ENCODE data around the gene TMEM9B. TPM values are rescaled to one million over a fixed set of nuclear protein-coding genes. Genes with fewer than 3 reads are reported as not detected.
"Not testable (repeated sequence)": the region's sequence is repeated elsewhere in the genome, so short reads cannot be mapped to it uniquely, and the experiment has no call there.

TMEM9B gene
- total and polyA plus RNA-seq, 4 donors = 57.2 to 134 (median 95.6) TPM

- WGBS (ENCODE audit: insufficient coverage) = no CpG with 5 or more reads among the region's 3 CpGs
- H3K27ac ChIP-seq (ENCODE audit: low read depth, low read length) = no peak overlapping the region
- no peaks in the 10 kb centered on the region for H3K27me3 ChIP-seq (ENCODE audit: control insufficient read depth, insufficient read depth, low read length)
- H3K36me3 ChIP-seq (ENCODE audit: control insufficient read depth, insufficient read depth, low read length) = no peaks in the 10 kb centered on the region
- H3K9me3 ChIP-seq (ENCODE audit: control insufficient read depth, insufficient read depth, low read length) = no peaks in the 10 kb centered on the region
- H3K4me3 ChIP-seq (ENCODE audit: low read depth, low read length) = no peak overlapping the region
- H3K4me1 ChIP-seq (ENCODE audit: control insufficient read depth, insufficient read depth, low read length) = no peaks in the 10 kb centered on the region
- no peak for DNase-seq (ENCODE audit: low read depth in 4 of 6, low spot score in 6 of 6)
These were observed 16.2 kb upstream of the TMEM9B start for GRCh38 chr11:8980485-8980884.

GRCh38 chr11:8979365-8979764, 15.1 kb upstream of the TMEM9B start:
- not testable (repeated sequence) for H3K9me3 ChIP-seq (ENCODE audit: control insufficient read depth, insufficient read depth, low read length); H3K36me3 ChIP-seq (ENCODE audit: control insufficient read depth, insufficient read depth, low read length); H3K27ac ChIP-seq (ENCODE audit: low read depth, low read length); DNase-seq (ENCODE audit: low read depth in 4 of 6, low spot score in 6 of 6); H3K4me3 ChIP-seq (ENCODE audit: low read depth, low read length); H3K4me1 ChIP-seq (ENCODE audit: control insufficient read depth, insufficient read depth, low read length); H3K27me3 ChIP-seq (ENCODE audit: control insufficient read depth, insufficient read depth, low read length)
- no CpG with 5 or more reads among the region's 7 CpGs for WGBS (ENCODE audit: insufficient coverage)

DNA sequence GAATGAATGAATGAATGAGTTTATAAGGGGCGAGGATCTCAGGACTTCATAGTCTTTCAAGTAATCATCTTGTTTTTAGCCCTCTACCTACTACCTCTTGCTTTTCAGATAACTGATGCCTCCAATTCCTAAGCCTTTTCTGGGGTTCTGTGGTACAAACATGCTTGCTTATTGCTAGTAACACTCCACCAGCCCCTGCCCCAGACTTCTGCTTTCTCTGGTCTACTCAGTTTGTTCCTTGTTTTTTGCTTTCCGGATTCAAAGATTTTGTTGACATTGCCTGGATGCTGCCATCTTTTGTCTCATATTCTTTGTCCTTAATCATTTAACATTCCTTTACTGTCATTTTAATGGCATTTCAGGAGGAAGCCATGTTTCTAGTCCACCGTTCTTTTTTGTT, 8.9 kb upstream of the TMEM9B start:
- no peaks in the 10 kb centered on the region for H3K27me3 ChIP-seq (ENCODE audit: control insufficient read depth, insufficient read depth, low read length)
- H3K4me1 ChIP-seq (ENCODE audit: control insufficient read depth, insufficient read depth, low read length) = no peaks in the 10 kb centered on the region
- H3K27ac ChIP-seq (ENCODE audit: low read depth, low read length) = no peak overlapping the region
- 60% methylated on average over 1 of the region's 3 CpGs for WGBS (ENCODE audit: insufficient coverage)
- peaks cover 2% of the 10 kb centered on the region for H3K36me3 ChIP-seq (ENCODE audit: control insufficient read depth, insufficient read depth, low read length)
- no peak for DNase-seq (ENCODE audit: low read depth in 4 of 6, low spot score in 6 of 6)
- H3K4me3 ChIP-seq (ENCODE audit: low read depth, low read length) = no peak overlapping the region
- no peaks in the 10 kb centered on the region for H3K9me3 ChIP-seq (ENCODE audit: control insufficient read depth, insufficient read depth, low read length)

DNA sequence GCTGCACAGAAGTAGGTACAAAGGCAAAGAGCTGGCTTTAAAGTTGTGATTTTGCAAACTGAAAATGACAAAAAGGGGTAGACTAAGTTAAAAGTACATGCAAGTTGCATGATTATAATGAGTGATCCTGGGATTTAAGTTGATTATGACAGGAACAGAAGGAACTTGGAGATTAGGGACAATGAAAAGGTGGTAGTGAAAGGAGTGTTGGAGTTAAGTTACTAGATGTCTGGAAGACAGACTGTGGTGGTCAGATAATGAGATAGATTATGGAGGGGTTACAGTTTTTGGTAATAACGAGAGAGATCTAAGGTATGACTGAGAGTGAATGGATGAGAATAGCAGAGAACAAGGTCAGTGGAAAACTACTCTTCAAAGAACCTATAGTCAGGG, 7.7 kb upstream of the TMEM9B start:
- H3K36me3 ChIP-seq (ENCODE audit: control insufficient read depth, insufficient read depth, low read length) = peaks cover 2% of the 10 kb centered on the region
- H3K27me3 ChIP-seq (ENCODE audit: control insufficient read depth, insufficient read depth, low read length) = no peaks in the 10 kb centered on the region
- 67% methylated on average over 1 of the region's 1 CpG for WGBS (ENCODE audit: insufficient coverage)
- no peaks in the 10 kb centered on the region for H3K4me1 ChIP-seq (ENCODE audit: control insufficient read depth, insufficient read depth, low read length)
- H3K27ac ChIP-seq (ENCODE audit: low read depth, low read length) = no peak overlapping the region
- no peak for DNase-seq (ENCODE audit: low read depth in 4 of 6, low spot score in 6 of 6)
- H3K4me3 ChIP-seq (ENCODE audit: low read depth, low read length) = no peak overlapping the region
- no peaks in the 10 kb centered on the region for H3K9me3 ChIP-seq (ENCODE audit: control insufficient read depth, insufficient read depth, low read length)

DNA sequence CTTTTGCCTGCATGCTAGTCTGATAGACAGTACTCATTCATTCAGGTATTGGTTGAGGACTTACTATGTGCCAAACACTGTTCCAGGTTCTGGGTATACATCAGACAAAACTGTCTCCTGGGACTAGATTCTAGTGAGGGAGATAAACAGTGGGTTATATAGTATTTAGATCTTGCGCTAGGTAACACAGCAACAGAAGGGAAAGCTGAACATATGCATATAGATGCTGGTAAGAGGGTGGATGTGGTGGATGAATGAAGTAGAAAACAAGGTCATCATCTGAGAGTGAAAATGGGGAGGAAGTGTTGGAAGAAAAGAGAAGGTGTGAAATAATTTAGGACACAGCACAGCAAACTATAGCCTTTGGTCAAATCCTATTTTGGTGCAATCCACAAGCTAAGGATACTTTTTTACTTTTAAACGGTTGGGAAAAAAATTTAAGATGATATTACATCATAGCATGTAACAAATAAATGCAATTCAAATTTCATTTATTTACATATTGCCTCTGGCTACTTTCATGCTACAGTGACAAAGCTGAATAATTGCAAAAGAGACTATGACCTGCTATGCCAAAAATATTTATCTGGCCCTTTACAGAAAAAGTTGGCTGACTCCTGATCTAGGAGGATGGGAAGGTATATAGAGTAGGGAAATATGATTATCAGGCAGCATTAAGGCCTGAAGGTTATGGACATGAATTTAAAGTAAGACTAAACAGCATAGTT, 7.1 kb upstream of the TMEM9B start:
- Histone ChIP-seq H3K4me1 (ENCODE audit: control insufficient read depth, insufficient read depth, low read length) (no peaks in the 10 kb centered on the region), H3K27me3 (ENCODE audit: control insufficient read depth, insufficient read depth, low read length) (no peaks in the 10 kb centered on the region), H3K27ac (ENCODE audit: low read depth, low read length) (no peak overlapping the region), H3K9me3 (ENCODE audit: control insufficient read depth, insufficient read depth, low read length) (no peaks in the 10 kb centered on the region), H3K36me3 (ENCODE audit: control insufficient read depth, insufficient read depth, low read length) (peaks cover 2% of the 10 kb centered on the region), H3K4me3 (ENCODE audit: low read depth, low read length) (no peak overlapping the region)
- 100% methylated on average over 1 of the region's 2 CpGs for WGBS (ENCODE audit: insufficient coverage)
- no peak for DNase-seq (ENCODE audit: low read depth in 4 of 6, low spot score in 6 of 6)

GRCh38 chr11:8967184-8967583, 2.9 kb upstream of the TMEM9B start:
- H3K4me3 ChIP-seq (ENCODE audit: low read depth, low read length) = no peak overlapping the region
- no peaks in the 10 kb centered on the region for H3K27me3 ChIP-seq (ENCODE audit: control insufficient read depth, insufficient read depth, low read length)
- H3K36me3 ChIP-seq (ENCODE audit: control insufficient read depth, insufficient read depth, low read length) = peaks cover 3% of the 10 kb centered on the region
- 83% methylated on average over 5 of the region's 8 CpGs for WGBS (ENCODE audit: insufficient coverage)
- no peak for DNase-seq (ENCODE audit: low read depth in 4 of 6, low spot score in 6 of 6)
- no peaks in the 10 kb centered on the region for H3K9me3 ChIP-seq (ENCODE audit: control insufficient read depth, insufficient read depth, low read length)
- no peak overlapping the region for H3K27ac ChIP-seq (ENCODE audit: low read depth, low read length)
- peaks cover 20% of the 10 kb centered on the region for H3K4me1 ChIP-seq (ENCODE audit: control insufficient read depth, insufficient read depth, low read length)

DNA sequence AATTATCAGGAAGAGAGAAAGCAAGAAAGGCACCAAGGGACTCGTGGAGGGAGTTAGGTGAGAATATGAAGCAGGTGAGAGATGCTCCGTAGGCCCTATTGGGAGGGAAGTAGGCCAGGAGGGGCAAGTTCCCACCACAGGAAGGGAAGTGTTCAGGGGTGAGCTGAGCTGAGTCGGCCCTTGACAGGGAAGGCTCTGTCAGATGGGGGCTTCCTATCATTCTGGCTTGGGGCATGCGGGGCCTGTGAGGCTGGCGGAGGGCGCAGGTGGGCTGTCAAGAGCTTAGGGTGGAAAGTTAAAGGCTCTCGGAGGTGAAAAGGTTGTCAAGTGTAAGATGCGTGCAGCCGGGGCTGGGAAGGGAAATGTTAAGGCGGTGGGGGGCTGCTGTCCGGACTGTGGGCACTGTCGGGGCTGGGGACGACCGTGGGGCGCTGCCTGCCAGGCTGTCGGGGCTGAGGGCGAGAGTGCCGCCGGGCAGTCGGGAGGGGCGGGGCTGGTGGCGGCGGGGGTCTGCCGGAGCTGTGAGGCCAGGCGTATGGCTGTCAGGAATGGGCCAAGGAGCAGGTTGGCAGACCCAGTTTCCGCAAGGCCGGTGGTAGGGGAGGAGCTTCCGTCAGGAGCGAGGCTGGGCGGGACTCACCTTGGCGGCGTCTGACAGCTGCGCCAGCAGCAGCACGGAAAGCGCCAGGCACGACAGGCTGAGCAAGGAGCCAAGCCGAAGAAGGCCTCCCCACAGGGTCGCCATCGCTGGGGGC, 496 bp downstream of the TMEM9B start:
- Histone ChIP-seq H3K9me3 (ENCODE audit: control insufficient read depth, insufficient read depth, low read length) (no peaks in the 10 kb centered on the region), H3K27me3 (ENCODE audit: control insufficient read depth, insufficient read depth, low read length) (no peaks in the 10 kb centered on the region), H3K4me1 (ENCODE audit: control insufficient read depth, insufficient read depth, low read length) (peaks cover 20% of the 10 kb centered on the region), H3K4me3 (ENCODE audit: low read depth, low read length) (peak overlapping the region; percentile 93), H3K27ac (ENCODE audit: low read depth, low read length) (peak overlapping the region; percentile 92), H3K36me3 (ENCODE audit: control insufficient read depth, insufficient read depth, low read length) (peaks cover 3% of the 10 kb centered on the region)
- peak in 2 of 6 donors; percentile 66 to 95 for DNase-seq (ENCODE audit: low read depth in 4 of 6, low spot score in 6 of 6)
- WGBS (ENCODE audit: insufficient coverage) = 3% methylated on average over 39 of the region's 39 CpGs

DNA sequence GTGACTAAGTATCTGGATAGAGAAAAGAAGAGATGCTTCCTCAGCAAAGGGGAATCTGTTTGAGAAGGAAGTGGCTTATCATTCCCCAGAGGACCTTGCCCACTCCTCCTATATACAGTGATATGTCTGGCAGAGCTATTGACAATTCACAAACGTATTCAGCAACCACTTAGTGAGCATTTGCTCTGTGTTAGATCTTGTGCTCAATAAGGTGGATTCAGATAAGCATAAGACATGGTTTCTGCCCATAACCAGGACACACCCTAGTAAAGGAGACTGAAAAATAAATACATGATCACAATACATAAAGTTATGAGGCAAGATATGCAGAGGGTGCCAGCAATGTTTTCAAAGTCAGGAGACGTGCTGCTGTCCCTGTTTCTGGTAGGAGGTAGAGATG, 1.4 kb downstream of the TMEM9B start:
- DNase-seq (ENCODE audit: low read depth in 4 of 6, low spot score in 6 of 6) = no peak
- no peaks in the 10 kb centered on the region for H3K9me3 ChIP-seq (ENCODE audit: control insufficient read depth, insufficient read depth, low read length)
- peaks cover 20% of the 10 kb centered on the region for H3K4me1 ChIP-seq (ENCODE audit: control insufficient read depth, insufficient read depth, low read length)
- WGBS (ENCODE audit: insufficient coverage) = no CpG with 5 or more reads among the region's 2 CpGs
- H3K4me3 ChIP-seq (ENCODE audit: low read depth, low read length) = no peak overlapping the region
- peaks cover 6% of the 10 kb centered on the region for H3K36me3 ChIP-seq (ENCODE audit: control insufficient read depth, insufficient read depth, low read length)
- no peak overlapping the region for H3K27ac ChIP-seq (ENCODE audit: low read depth, low read length)
- H3K27me3 ChIP-seq (ENCODE audit: control insufficient read depth, insufficient read depth, low read length) = no peaks in the 10 kb centered on the region

DNA sequence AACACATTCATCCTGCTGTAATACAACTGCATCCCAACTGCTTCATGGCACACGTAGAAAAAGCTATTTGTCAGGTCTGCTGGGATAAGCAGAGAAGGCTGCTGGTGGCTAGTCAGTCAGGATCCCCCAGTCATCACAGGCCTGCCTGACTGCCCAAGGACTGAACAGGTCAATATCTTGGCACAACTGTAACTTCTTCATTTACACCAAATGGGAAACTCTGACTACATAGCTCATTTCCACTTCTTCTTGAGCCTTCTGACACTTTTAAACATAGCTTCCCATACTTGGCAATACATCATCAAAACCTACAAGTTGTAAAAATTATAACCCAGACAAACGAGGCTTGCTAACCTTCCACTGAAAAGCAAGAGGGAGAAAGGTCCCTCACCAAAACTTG, 2.8 kb downstream of the TMEM9B start:
- WGBS (ENCODE audit: insufficient coverage) = 40% methylated on average over 1 of the region's 2 CpGs
- Histone ChIP-seq H3K9me3 (ENCODE audit: control insufficient read depth, insufficient read depth, low read length) (no peaks in the 10 kb centered on the region), H3K4me3 (ENCODE audit: low read depth, low read length) (no peak overlapping the region), H3K36me3 (ENCODE audit: control insufficient read depth, insufficient read depth, low read length) (peaks cover 6% of the 10 kb centered on the region), H3K27ac (ENCODE audit: low read depth, low read length) (no peak overlapping the region), H3K27me3 (ENCODE audit: control insufficient read depth, insufficient read depth, low read length) (no peaks in the 10 kb centered on the region), H3K4me1 (ENCODE audit: control insufficient read depth, insufficient read depth, low read length) (peaks cover 20% of the 10 kb centered on the region)
- DNase-seq (ENCODE audit: low read depth in 4 of 6, low spot score in 6 of 6) = no peak

Measured in spinal cord (tissue), 10 donors.